DMS79 treated with DMSO at 0.1 percent for 48 hours (cell line): Measurements from ENCODE around the gene VPS11.
"Not testable (repeated sequence)": the region's sequence is repeated elsewhere in the genome, so short reads cannot be mapped to it uniquely, and the experiment has no call there.

Experiments
- DNase-seq: peaks from one replicate; lab custom pipeline; 2025; lab: John Stamatoyannopoulos, UW

The VPS11 gene

DNA sequence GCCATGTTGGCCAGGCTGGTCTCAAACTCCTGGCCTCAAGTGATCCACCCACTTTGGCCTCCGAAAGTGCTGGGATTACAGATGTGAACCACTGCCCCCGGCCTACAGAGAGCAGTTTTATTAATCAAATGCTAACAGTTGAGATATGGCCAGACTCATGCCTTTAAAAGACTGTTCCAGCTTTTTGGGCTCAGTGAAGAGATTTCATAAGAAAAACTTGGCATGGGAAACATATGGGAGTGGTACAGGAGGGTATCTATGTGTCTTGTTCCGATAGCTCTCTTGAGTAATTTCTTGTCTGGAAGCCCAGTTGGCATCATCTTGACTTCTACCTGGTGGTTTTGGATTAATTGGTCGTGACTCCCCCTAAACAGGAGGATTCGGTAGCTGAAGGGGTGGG is 28.7 kb upstream of the VPS11 start:
- DNase-seq: no peak

DNA sequence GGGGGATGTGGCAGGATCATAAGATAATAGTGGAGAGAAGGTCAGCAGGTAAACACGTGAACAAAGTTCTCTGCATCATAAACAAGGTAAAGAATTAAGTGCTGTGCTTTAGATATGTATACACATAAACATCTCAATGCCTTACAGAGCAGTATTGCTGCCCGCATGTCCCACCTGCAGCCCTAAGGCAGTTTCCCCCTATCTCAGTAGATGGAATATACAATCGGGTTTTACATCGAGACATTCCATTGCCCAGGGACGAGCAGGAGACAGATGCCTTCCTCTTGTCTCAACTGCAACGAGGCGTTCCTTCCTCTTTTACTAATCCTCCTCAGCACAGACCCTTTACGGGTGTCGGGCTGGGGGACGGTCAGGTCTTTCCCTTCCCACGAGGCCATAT is 28.1 kb upstream of the VPS11 start:
- not testable (repeated sequence) for DNase-seq

DNA sequence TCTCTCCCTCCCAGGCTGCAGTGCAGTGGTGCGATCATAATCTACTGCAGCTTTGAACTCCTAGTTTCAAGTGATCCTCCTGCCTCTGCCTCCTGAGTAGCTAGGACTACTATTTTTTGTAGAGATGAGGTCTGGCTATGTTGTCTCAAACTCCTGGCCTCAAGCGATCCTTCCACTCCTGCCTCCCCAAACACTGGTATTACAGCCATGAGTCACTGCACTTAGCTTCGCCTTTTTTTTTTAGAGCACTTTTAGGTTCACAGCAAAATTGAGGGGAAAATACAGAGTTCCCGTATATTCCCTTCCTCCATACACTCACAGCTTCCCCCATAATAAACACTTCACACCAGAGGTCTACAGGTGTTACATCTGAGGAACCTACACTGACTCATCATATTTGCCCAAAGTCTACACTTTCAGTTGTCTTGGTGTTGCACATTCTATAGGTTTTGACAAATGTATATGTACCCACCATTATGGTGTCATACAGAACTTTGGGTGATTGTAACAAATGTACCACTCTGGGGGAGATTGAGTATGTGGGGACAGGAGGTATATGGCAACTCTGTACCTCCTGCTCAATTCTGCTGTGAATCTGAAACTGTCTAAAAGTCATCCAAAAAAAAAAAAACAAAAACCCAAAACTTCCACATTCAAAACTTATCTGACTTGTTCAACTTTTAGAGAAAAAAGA is 25.6 kb upstream of the VPS11 start:
- no peak for DNase-seq

DNA sequence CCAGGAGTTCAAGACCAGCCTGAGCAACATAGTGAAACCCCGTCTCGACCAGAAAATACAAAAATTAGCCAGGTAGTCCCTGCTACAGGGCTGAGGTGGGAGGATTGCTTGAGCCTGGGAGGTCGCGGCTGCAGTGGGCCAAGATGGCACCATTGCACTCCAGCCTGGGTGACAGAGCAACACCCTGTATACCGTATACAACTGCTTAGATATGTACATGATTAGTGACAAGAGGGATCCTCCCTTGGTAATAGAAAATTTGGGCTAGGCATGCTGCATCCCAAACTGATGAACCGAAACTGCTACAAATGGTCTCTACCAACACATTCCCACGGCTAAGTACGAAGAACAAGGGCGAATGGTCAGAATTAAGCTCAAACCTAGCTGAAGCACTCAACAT is 24.7 kb upstream of the VPS11 start:
- no peak for DNase-seq

DNA sequence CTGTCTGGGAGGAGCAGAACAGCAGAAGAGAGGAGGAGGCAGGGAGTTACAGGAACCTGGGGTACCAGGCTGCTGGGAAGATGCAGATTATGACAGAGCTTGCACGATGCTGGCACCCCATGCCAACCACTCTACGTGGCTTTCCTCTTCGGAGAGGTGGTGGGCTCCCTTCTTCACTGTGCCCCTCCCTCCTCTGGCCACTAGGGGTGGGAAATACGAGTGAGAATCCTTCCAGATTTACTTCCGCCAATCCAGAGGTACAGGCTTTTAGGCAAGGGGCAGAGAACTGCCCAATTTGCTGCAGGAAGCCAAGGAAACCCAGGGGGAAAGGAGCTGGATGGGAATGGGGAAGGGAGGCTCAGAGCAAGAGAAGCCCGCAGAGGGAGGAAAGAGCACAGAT is 22.9 kb upstream of the VPS11 start:
- no peak for DNase-seq

DNA sequence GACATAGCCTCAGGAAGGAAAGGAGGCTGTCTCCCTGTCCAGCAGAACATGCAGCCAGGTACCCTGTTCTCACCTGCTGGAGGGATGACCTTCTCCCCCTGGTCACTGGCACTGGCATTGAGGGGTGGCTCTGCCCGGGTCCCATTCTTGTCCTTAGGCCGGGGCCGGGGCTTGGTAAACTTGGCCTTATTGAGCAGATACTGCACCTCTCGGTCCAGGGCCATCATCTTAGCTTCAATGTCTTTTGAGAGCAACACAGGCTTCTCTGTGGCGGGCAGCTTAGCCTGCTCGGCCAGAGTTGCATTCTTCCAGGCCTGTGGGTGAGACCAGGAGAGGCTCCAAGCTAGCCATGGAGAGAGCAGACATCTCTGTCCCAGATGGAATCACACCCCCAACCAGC is 21.1 kb upstream of the VPS11 start:
- DNase-seq: no peak

DNA sequence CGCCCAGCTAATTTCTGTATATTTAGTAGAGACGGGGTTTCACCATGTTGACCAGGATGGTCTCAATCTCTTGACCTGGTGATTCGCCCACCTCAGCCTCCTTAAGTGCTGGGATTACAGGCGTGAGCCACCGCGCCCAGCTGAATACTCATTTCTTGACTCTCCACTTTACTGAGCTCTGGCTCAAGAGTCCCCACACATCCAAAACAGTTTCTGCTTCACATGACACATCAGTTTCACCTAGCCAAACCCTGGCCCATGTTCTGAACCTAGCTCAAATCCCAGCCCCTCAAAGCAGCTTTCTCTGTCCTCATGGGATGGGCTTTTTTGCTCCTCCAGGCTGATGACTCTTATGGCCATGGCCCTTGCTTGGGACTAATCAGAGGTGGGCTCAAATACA is 20.4 kb upstream of the VPS11 start:
- no peak for DNase-seq

DNA sequence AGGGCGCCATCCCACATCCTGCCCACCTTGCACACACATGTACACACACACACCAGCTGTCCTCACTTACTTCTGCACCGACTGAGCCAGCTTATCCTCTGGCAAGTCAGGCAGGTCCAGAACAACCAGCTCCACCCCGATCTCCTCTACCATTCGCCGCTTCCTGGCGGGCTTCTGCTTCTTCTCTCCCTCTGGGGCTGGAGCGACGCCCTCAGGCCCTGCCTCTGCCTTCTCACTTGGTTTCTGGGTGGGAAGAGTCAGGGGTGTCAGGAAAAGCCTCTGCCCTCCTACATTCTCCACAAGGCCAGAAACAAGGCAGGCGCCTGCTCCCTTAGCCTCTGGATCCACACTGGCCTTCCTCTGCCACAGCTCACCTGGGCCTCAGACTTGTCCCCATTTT is 19.0 kb upstream of the VPS11 start:
- DNase-seq: no peak

DNA sequence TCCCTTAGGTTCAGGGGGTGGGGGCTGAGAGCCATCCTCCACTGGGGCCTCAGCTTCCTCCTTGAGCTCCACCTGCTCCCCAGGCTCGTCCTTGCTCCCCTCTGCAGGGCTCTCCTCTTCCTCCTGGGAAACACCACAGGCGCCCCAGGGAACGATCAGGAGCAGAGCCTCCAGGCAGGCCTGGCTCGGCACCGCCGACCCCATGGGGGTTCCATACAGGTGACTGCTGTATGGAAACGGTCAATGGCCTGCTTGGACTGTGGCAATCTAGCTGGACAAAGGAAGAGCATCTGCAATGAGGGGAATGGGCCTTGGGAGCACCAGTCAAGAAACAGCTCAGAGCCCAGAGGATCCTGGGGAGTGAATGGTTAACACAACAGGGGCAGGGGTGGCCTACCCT is 18.5 kb upstream of the VPS11 start:
- DNase-seq: no peak

DNA sequence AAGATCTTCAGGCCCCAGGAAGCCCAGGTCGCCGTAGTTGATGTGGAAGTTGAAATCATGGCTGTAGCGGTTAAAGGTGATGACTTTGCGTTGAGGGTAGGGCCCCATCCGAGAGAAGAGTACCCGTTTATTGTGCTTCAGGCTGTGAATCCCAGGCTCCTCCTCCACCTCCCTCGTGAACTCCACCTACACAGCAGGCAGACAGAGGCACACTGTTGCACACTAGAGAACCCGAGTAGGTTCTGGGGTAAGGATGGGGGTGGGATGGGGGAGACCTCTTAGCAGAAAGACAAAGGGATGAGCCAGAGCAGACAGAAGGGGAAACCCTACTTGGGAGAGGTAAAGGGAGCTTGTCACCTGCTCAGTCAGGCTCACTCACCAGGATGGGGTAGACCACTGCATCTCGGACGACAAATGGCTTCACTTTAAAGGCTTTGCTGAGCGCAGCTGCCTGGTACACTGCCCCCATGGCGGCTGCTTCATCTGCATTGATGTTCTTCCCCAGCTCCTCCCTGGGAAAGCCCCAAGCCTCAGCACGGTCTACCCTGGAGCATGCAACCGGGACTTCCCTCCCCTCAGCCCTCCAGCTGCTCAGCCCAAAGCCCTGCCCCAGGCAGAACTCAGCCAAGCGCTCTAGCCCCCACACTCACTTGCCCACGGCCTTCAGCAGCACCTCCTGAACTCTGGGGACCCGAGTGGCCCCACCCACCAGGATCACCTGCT is 16.0 kb upstream of the VPS11 start:
- no peak for DNase-seq

DNA sequence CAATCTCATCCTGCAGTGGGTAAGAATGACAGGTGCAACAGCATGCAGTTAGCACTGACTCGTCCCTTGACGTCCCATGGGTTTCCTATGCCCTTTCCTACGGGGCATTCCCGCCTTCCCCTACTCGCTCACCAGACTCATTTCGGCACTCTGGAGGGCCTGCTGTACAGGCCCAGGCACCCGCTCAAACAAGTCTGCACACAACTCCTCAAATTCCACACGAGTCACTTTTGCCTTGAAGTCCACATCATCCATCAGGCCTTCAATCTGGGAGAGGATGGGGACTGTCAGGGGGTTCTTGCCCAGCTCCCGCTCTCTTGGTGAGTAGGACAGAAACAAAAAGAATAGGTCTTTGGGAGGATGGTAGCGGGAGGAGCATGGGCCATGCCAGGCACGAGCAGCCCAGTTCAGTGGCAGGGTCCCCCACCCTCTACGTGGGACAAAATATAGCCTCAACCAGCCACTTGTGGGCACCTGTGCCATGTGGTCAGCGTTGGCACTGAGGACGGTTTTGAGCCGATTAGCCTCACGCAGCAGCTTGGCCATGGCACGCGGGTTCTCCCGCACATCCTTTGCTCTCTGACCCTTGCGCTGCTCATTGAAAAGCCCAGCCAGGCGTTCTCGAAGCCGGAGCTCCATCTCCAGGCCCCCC is 15.3 kb upstream of the VPS11 start:
- DNase-seq: no peak

DNA sequence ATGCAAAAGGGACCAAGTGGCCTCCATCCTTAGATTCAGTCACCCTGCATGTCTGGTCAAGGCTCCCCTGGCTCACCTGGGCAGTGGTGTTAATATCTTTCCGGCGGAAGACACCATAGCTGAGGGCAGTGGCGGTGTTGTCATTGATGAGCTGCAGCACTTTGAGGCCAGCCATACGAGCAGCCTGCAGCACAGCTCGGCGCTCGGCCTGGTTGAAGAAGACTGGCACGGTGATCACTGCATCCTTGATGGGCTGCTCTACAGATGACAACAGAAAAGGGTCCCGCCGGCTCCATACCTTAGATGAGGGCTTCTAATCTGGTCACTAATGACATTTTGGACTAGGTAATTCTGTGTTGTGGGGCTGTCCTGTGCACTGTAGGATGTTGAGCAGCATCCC is 13.2 kb upstream of the VPS11 start:
- DNase-seq: no peak

DNA sequence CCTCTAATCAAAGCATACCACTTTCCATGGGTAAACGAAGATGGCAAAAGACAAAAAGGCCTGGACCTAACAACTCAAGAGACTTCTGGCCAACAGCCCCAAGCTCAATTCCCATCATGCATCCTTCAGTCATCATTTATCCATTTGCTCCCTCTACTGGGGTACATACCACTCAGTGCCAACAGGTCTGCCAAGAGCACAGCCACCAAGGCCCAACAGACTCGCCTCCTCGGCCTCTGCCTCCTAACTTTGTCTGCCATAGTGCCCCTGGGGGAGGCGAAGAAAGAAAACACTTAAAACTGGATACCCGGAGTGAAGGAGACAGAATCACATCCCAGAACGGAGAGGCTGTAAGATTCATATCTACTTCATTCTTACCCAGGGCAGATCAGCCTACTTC is 11.7 kb upstream of the VPS11 start:
- DNase-seq: peak; percentile 13

DNA sequence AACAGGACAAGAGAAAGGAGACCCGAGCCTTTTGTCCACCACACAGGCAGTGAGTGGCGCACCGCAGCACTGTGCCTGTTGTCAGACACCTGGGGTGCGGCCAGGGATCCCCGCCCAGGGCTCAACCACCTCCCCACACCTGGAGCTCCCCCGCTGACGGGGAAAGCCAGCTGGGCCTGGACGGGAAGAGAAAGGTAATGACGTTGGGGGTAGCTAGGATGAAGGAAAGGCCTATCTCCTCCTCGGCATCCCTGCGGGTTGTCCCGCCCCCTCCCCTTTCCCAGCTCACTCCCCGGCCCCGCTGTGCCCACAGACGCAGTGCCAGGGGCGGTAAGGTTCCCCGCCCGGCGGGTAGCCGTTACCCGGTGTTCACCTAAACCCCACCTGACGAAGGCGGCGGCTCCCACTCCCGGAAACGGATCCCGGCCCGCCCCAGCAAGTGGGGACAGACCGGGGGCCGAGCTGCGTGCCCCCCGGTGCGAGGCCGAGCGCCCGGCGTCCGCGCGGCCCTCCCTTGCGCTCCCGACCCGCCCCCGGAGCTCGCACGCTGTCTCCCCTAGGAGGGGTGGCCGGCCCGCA is 11.1 kb upstream of the VPS11 start:
- DNase-seq: no peak

DNA sequence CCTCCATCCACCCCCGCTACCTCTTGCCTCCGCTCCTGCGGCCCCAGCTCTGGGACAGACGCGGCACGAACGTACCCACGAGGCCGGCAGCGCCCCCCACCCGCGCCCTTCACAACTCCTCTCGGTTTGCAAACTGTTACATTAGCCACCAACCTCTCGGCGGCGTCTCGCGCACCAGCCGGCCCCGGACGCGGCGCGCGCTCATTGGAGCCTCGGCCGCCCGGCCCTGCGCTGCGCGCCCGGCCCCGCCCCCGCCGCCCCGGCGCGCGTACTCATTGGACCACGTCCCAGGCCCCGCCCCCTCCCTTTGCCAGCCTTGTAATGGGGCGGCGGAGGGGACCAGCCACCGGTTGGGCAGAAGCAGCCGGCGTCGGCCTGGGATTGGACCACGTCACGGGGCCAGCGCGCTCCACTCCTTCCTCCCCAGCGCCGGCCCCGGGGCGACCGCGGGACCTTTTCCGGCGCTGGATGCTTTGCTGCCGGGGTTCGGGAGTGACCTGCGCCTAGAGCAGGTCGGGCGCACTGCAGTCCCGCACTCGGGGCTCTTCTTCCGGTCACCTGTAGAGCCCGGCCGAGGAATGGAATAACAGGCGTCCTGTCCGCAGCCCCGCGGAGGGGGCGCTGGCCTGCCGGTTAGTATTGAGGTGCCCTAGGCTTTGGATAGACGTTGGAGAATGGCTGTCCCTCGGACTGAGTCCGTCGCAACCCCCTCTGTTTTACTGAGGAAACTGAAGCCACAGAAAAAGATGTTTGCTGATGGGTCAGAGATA is 10.4 kb upstream of the VPS11 start, which contains the start of gene HYOU1:
Gene HYOU1 (minus strand): TSS at position 206 of the 770 bp plus-strand sequence. CDS start 1,045 bp downstream, outside the sequence.
- peak; percentile 98 for DNase-seq

DNA sequence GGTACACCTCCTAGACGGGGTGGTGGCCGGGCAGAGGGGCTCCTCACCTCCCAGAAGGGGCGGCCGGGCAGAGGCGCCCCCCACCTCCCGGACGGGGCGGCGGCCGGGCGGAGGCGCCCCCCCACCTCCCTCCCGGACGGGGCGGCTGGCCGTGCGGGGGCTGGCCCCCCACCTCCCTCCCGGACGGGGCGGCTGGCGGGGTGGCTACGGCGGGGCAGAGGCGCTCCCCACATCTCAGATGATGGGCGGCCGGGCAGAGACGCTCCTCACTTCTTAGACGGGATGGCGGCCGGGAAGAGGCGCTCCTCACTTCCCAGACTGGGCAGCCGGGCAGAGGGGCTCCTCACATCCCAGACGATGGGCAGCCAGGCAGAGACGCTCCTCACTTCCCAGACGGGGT is 8.5 kb upstream of the VPS11 start:
- not testable (repeated sequence) for DNase-seq

DNA sequence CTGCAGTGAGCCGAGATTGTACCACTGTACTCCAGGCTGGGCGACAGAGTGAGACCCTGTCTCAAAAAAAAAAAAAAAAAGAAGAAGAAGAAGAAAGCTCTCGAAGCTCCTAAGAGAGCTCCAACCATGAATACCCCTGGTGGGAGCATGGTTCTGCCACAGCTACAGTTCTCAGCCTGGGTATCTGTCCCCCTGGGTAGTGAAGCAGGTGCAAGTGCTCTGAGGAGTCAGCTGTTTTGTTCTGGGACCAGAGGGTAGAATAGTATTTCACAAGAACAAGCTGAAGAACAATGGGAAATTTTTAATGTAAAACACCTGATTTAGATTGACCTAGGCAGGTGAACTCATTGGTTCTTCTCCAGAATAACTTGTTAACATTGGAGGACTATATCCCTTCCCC is 6.4 kb upstream of the VPS11 start:
- no peak for DNase-seq

DNA sequence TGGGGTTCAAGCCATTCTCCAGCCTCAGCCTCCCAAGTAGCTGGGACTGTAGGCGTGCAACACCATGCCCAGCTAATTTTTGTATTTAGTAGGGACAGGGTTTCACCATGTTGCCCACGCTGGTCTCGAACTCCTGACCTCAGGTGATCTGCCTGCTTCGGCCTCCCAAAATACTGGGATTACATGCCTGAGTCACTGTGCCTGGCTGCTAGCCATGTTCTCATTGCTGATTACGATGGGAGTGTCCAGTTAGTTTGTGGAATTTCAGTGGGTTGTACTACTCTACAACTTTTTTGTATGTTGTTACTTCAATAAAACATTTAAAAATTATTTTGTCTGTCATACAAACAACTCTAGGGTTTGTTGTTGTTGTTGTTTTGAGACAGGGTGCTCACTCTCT is 4.8 kb upstream of the VPS11 start:
- no peak for DNase-seq

DNA sequence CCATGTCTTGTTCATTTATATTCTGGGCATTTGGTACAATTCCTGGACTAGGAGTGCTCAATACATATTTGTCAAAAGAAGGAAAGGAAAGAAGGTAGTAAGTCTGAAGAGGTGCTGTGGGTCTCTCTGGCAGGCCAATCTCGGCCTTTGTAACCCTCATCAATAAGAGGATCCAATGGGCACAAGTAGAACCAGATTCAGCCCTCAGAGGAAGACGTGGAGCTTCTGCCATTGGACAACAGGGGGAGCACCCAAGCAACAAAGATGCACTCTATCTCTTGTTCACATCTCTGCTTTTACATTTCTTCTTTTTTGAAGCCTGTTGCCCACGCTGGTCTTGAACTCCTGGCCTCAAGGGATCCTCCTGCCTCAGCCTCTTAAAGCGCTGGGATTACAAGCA is 2.2 kb upstream of the VPS11 start:
- no peak for DNase-seq

DNA sequence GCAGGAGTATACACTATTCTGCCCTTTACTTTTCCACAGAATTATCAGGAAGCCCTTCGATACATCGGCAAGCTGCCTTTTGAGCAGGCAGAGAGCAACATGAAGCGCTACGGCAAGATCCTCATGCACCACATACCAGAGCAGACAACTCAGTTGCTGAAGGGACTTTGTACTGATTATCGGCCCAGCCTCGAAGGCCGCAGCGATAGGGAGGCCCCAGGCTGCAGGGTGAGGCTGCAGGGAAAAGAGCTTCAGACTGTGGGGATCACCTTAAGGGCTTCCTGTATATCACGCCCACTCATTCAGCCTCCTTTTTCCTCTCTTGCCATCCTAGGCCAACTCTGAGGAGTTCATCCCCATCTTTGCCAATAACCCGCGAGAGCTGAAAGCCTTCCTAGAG is 10.2 kb downstream of the VPS11 start:
- no peak for DNase-seq

DNA sequence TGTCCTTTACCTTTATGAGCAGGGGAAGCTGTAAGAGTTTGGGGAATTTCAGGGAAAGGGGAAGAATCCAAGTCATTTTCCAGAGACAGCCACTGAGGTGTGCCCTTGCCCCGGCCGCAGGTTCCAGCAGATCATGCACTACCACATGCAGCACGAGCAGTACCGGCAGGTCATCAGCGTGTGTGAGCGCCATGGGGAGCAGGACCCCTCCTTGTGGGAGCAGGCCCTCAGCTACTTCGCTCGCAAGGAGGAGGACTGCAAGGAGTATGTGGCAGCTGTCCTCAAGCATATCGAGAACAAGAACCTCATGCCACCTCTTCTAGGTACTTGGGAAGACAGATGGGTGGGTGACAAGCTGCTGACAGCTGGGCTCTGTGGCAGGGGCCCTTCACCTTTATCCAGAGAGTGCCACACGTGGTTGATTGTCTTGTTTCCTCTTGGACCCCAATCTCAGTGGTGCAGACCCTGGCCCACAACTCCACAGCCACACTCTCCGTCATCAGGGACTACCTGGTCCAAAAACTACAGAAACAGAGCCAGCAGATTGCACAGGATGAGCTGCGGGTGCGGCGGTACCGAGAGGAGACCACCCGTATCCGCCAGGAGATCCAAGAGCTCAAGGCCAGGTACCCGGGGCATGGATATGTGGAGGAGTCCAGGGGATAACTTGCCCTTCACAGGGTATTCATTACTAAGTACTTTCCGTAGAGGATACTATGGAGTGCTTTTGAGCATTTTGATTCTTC is 11.2 kb downstream of the VPS11 start:
- no peak for DNase-seq
